ENCODE data around the gene BRD1. TPM values are rescaled to one million over a fixed set of nuclear protein-coding genes. Genes with fewer than 3 reads are reported as not detected.

BRD1 gene
- 19.3 and 38.5 TPM in 2 replicates for total RNA-seq

GRCh38 chr22:49827853-49828598 lies at the start of gene BRD1:
Gene BRD1, minus strand, starts transcription at chr22:49827873. Its CDS starts 3,556 bp downstream, at chr22:49824317.

GRCh38 chr22:49852898-49853894 lies 25.5 kb upstream of the BRD1 start, which contains the start of gene ZBED4:
Gene ZBED4, plus strand, starts transcription at chr22:49853844. Its CDS starts 29,819 bp downstream, at chr22:49883663.

Other genes with a start within 250 kb of the BRD1 start
- gene ZBED4, start 26.0 kb upstream of the BRD1 start, total RNA-seq = 7.4 and 23.3 TPM in 2 replicates
- 11.5 and 18.9 TPM in 2 replicates for gene ALG12, start 90.6 kb upstream of the BRD1 start, total RNA-seq
- gene CRELD2, start 90.8 kb upstream of the BRD1 start, total RNA-seq = 58.9 and 63.3 TPM in 2 replicates
- 218 and 224 TPM in 2 replicates for gene PIM3, start 132.9 kb upstream of the BRD1 start, total RNA-seq
- gene IL17REL, start 184.9 kb upstream of the BRD1 start, total RNA-seq = not detected in 2 replicates
- gene TTLL8, start 230.4 kb upstream of the BRD1 start, total RNA-seq = not detected in 2 replicates

All from bladder microvascular endothelial cell (primary cell).